OCI-LY1 (cell line): ENCODE data around the gene NOS1.

Experiments
- CTCF ChIP-seq: fragments of 200-600 bp; sonication (generic), shearing (Covaris generic); IDR thresholded peaks from 2 replicates; pipeline ENCODE4 v1.5.1; 2017; ENCODE audit warnings: mild to moderate bottlenecking, antibody characterized with exemption, low read length, moderate library complexity, mixed read lengths
- EZH2 ChIP-seq: fragments of 200-600 bp; sonication (generic), shearing (Covaris generic); IDR thresholded peaks from 2 replicates; pipeline ENCODE4 v1.8.0; 2017; ENCODE audit warnings: borderline replicate concordance, mixed run types, mild to moderate bottlenecking, antibody characterized with exemption, low read length, moderate library complexity, mixed read lengths

GRCh38 chr12:117342247-117342646, 19.2 kb downstream of the NOS1 start:
- TF ChIP-seq CTCF (no peak), EZH2 (no peak)
